ENCODE measurements around the gene SNTA1.
A peak's percentile ranks its signal among the peaks of the same experiment; 100 is the strongest.
"Not testable (repeated sequence)": the region's sequence is repeated elsewhere in the genome, so short reads cannot be mapped to it uniquely, and the experiment has no call there.

SNTA1 gene

DNA sequence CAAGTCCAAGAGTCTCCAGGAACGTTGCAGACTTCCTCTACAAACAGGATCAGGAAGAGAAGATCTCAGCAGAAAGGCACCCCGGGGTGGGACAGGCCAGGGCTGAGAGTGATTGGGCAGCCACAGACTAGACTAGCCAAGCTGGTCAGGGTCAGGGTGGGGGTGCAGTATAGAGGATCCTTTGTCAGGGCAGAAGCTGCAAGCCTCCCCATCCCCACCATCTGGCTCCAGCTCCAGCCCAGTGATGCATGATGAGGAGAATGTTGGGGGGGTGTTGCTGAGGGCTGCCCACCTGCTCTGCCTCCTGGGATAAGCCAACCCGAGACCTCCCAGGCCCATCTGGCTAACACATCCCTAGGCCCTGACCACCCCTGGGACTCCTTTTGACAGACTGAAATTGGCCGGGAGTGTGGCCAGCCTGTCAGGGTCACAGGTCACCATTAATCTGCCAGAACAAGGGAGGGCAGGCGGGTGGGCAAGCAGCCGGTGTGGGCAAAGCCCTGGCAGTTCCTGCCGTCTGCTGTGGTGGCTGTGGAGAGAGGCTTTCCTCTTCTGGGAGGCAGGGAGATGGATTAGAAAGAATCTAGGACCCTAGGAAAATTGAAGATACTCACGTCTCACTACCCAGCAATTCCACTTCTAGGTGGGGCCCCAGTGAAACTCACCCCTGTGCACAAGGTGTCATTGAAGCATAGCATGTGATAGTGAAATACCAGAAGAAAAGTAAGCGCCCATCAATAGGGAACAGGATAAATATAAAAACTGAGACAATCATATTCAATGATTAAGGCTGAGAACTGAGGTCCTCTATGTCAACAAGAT is 22.1 kb upstream of the SNTA1 start:
- no peak for DNase-seq

DNA sequence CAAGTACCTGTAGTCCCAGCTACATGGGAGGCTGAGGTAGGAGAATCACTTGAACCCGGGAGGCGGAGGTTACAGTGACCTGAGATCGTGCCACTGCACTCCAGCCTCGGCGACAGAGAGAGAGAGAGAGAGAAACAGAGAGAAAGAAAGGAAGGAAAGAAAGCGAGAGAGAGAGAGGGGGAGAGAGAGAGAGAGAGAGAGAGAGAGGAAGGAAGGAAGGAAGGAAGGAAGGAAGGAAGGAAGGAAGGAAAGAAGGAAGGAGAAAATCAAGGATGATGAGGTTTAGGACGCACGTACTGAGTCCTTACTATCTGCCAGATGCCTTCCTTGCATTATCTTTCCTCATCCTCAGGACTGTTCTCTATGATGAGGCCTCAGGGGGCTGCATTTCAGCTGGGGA is 21.2 kb upstream of the SNTA1 start:
- not testable (repeated sequence) for DNase-seq

DNA sequence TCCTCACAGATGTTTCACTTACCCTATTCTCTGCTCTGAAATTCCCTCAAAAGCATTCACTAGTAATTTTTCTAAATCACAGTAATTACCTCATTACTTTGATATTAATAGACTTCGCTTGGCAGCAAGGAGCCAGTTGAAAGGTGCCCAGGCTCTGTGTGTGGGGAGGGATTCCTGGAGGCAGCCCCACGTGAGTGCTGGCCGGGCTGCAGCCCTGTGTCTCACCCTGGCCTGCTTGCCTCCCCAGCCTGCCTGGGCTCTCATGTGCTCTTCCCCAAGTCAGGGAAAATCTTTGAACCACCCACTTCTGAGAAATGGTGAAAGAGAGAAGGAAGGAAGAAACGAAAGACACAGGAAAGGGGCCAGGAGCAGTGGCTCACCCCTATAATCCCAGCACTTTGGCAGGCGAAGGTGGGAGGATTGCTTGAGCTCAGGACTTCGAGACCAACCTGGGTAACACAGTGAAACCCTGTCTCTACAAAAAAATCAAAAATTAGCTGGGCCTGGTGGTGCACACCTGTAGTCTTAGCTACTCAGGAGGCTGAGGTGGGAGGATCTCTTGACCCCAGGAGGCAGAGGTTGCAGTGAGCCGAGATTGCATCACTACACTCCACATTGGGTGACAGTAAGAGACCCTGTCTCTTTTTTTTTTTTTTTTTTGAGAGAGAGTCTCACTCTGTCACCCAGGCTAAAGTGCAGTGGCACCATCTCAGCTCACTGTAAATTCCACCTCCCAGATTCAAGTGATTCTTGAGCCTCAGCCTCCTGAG is 20.0 kb upstream of the SNTA1 start:
- no peak for DNase-seq

DNA sequence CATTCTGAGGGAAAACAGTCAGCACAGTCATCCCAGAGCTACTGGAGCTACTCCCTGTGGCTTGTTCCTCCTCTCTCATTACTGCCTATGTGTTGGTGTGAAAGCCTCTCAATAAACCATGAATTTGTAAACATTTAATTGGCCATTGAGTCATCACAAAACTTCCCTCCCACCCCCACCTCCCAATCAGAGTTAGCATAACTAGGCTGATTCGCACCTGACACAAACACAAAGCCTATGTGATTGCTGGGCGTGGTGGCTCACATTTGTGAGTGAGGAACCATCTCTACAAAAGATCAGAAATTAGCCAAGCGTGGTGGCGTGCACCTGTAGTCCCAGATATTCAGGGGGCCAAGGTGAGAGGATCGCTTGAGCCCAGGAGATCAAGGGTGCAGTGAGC is 17.1 kb upstream of the SNTA1 start:
- DNase-seq = no peak

DNA sequence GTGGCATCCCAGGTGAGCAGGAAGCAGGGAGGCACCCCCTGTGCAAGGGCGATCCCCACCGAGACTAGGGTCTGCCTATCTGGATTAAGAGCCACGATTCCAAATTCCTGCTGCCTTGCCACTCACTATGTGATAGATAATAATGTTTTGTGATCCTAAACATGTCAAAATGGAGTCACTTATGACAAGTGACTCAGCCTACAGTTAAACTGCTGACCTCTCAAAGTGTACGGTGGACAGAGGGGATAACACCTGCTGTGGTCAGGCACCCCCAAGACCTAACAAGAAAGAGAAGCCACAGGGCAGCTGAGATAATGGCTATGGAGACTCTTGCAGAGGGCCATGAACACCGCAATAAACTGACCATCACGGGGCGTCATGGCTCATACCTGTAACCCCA is 16.0 kb upstream of the SNTA1 start:
- no peak for DNase-seq

DNA sequence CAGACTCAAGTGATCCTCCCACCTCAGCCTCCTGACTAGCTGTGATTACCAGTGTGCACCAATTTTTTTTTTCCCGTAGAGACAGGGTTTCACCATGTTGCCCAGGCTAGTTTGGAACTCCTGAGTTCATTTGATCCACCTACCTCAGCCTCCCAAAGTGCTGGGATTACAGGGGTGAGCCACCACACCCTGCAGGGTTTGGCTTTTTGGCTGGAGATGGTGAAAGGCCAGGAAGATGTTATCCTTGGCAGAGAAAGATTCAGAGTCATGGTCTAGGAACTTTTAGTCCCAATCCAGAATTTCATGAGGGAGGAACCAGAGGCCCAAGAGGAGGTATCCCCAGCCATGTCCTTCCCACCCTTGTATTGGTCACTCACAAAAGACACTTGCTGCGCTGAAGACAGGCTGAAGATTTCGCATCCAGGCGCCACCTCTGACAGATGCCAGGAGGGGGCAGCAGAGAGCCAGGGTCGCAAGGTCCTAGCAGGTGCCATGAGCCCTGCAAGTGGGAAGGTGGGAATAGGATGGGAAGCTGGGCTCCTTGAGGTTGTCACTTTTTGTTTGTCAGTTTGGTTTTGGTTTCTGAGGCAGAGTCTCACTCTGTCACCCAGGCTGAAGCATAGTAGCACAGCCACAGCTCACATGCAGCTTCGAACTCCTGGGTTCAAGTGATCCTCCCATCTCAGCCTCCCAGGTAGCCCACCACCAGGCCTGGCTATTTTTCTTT is 13.5 kb upstream of the SNTA1 start:
- DNase-seq = peak; percentile 74

DNA sequence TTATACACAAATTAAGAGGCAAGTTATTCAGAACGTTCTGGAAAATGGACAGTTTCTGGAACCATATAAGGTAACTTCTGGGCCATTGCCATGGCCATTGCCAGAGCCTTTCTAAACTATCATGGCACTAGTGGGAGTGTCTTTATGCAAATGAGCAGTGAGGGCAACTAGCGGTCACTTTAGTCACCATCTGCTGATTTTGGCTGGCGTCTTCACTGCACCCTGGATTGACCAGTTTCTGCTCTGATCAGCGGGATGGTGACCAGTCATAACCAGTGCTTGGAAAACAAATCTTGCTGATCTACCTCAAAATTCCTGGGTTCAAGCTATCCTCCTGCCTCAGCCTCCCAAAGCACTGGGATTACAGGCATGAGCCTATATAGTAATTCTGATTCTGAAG is 7.3 kb upstream of the SNTA1 start:
- DNase-seq = no peak

DNA sequence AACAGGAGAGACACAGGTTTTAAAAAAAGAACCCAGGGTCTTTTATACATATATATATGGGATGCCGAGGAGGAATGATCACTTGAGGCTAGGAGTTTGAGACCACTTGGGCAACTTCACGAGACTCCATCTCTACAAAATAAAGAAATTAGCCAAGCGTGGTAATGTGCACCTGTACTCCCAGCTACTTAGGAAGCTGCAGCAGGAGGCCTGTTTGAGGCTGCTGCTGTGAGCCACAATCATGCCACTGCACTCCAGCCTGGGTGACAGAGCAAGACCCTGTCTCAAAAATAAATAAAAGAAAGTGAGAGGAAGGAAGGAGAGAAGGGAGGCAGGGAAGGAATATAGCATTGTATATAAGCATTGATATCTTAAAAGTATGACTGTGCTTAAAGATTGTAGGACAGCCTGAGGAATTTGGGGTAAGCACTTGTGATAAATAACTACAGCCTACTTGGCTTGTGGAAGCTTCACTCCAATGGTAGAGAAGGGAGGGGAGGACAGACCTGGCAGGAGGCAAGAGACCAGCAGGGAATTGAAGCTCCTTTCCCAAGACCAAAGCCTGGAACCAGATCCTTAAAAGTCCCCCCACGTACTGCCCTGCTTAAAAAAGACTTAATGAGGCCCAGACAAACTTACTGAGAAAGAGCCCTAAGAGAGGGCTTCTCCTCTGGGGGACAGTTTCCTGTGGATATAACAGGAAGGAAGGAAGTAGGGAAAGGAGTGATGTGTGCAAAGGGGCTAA is 2.5 kb upstream of the SNTA1 start:
- DNase-seq = no peak

DNA sequence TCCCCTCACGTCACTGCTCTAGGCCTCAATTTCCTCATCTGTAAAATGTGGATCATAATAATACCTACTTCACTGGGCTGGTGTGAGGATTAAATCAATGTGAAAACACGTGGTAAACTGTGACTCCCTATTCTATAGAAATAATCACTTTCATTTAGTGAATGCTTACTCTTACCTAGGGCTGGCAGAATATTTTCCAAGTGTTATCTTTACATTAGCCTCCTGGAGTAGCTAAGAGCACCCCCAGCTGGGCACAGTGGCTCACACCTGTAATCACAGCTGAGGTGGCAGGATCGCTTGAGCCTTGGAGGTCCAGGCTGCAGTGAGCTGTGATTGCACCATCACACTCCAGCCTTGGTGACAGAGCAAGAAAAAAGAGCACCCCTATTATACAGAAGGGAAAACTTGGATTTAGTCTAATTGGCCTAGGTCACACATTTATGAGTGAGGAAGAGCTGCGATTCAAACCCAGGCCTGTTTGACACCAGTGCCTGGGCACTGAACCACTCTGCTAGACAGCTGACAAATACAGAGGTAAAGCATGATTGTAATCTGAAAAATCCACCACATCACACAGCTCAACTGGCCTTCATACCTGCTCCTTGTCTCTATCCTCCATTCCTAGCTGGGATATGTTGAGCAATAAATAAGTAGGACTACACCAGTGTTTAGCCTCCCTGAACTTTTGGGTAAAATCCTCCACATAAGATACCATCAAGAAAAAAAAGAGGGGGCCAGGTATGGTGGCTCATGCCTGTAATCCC is 1.4 kb upstream of the SNTA1 start:
- DNase-seq = no peak

DNA sequence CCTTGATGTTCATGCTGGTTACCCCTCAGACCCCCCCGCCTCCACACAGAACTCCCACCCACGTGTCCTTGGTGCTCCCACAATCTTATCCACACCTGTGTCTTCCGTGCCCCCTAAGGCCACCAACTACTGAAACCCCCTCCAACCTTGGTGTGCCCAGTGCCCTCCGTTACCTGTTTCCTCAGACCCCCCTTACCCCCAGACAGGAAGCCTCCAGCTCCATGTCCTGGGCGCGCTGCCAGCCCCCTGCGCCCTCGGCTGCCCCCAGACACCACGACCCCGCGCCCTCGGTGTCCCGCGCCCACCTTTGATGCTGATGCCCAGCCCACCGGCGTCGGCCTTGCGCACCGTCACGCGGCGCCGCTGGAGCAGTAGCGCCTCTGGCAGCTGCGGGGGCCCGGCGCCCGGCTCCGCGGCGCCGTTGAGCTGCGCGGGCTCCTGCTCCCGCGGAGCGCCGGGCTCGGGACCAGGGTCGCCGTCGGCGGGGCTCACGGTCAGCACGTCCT is 504 bp downstream of the SNTA1 start:
- DNase-seq = no peak

DNA sequence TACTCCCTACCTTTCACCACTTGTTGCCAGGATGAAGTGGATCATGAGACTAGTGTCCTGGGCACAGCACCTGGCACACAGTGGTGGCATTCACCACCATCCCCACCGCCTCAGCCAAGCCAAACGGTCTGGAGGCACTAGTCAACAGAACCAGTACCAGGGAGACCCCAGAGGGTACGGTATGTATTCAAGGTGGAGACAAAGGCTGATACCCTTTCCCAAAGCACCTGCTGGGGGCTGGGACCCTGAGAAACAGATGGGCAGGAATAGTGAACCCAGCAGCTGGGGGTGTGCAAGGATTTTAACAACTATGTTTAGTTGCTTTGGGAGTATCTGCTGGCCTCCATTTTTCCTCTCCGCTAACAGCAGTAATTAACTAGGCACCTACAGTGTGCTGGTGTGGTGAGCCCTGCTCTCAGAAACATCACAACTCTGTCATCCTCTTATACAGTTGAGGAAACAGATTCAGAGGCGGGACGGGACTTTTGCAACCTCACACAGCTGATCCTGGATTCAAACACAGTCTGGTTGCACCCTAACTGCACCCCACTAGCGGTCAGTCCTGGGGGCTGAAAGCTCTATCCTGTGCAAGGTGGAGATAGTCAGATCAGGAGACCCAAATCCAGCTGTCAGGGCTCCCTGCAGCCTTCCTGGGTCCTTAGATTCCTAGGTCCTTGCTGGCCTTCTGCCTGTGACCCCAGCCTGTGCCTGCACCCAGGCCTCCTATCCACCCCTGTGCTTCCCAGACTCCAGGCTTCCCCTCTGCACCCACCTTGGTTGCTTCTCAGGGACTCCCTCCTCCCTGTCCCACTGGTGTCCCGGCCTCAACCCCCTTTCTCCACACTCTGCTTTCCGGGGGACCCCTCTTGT is 1.2 kb downstream of the SNTA1 start:
- no peak for DNase-seq

DNA sequence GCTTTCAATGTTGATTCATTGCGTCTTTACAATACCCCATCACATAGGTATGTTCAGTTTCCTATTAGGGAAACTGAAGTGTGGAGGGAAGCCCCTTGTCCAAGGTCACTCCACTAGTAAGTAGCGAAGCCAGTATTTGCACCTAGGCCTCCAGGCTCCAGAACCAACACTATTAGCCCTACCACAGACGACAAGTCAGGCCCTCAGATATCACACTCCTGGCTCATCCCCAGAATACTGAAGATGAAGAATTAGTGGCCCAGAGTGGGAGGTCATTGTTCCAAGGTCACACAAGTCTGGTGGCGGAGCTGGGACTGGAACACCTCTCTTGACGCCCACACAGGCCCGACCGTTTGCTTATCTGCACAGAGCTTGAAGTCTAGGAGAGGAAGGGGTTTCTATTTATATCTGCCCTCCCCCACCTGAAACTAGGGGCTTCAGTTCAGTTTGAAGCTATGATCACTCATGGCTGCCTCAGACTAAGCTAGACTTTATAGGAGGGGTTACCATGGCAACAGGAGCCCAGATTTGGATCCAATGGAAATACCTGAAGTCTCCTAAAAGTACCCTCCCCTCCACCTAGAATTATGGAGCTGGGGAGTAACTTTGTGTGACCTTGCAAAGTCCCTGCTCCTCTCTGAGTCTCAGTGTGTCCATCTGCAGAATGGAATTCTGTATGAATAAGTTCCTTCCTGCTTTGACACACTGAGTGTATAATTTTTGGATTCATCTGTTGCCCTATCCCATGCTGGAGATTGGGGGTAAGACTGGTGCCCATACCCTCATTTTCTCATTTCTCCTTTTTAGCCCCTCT is 2.2 kb downstream of the SNTA1 start:
- DNase-seq = no peak

DNA sequence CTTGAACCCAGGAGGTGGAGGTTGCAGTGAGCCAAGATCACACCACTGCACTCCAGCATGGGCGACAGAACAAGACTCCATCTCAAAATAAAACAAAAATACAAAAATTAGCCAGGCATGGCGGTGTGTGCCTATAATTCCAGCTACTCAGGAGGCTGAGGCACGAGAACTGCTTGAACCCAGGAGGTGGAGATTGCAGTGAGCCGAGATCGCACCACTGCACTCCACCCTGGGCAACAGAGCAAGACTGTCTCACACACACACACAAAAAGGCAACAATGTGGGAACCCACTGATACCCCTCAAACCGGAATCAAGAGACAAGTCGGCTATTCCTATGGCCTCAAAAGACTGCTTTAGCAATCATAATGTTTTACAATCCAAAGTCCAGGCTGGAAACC is 3.0 kb downstream of the SNTA1 start:
- DNase-seq = not testable (repeated sequence)

DNA sequence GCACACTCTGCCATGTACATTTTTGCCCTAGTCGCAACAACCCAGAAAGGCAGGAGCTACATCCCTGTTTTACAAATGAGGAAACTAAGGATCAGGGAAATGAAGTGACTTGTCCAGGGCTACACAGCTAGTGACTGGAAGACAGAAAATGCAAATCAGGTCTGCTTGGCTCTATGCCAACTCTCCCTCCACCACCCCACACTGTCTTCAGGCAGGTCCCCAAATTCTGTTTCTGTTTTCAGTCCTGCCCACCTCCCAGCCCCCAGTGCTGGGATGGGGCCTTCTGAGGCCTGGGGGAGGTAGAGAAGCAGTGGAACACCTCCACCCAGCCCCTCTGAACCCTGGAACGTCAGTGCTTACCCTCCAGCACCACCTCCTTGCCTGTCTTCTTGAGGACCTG is 5.1 kb downstream of the SNTA1 start:
- no peak for DNase-seq

DNA sequence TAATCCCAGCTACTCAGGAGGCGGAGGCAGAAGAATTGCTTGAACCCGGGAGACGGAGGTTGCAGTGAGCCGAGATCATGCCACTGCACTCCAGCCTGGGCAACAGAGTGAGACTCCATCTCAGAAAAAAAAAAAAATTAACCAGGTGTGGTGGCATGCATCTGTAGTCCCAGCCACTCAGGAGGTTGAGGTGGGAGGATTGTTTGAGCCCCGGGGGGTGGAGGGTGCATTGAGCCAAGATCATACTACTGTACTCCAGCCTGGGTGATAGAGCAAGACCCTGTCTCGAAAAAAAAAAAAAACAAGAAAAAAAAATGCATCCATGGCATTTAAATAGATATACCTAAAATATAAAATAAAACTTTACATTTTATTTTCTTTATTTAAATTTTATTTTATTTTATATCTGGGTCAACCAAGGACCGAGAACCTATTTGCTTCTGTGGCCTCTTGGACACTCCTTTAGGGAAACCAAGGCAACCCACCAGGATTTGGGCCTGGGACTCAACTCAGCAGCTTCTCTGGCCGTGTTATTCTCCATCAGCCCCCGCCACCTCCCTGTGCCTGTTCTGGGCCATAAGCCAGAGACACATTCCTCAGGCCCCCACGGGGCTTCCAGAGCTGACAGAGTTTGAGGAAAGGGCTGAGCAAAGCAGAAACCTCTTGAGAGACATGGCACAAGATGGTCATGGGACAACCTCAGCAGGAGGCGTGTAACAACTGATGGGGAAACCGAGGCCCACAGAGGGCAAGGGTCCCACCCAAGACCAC is 6.2 kb downstream of the SNTA1 start:
- DNase-seq = no peak

DNA sequence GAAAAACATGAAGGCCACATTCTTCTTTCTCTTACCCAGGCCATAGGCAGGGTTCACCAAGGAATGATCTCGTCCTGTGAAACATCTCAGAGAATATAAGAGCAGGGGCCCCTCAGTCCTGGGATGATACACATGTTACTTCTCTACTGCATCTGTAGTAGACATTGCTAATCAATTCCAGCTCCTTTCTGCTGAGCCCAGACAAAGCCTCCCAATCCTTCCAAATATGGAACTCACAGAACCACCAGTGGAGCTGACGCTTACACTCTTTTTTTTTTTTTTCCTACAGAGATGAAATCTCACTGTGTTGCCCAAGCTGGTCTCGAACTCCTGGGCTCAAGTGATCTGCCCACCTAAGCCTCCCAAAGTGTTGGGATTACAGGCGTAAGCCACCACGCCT is 9.1 kb downstream of the SNTA1 start:
- DNase-seq = no peak

DNA sequence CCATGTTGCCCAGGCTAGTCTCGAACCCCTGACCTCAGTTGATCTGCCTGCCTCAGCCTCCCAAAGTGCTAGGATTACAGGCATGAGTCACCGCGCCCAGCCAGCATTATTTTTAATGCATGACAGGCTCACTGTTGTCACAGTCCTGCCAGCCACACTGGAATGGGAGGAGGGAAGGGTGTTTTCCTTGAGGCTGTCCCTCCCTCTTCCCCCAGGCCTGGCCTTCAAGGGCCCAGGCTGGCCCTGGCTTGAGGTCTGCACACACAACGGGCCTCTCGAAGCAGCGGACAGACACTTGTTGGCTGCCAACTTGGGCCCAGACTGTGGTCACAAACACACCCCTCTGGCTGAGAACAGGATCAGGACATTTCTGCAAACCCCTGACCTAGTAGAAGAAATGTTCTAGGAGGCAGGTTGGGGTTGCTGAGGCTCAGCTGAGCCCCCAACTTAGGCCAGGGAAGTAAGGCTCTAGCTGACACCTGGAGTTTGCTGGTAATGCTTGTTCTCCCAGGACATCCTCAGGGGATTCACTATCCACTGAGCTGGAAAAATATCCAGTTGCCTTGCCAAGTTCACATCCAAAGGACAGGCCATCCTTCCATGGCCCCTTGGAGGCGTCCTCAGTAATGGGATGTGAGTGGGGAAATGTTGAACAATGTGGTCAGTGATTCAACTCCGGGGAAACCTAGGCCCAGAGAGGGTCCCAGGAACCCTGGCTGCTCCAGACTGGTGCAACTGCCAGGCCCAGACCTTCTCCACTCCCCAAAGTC is 9.9 kb downstream of the SNTA1 start:
- DNase-seq = no peak

DNA sequence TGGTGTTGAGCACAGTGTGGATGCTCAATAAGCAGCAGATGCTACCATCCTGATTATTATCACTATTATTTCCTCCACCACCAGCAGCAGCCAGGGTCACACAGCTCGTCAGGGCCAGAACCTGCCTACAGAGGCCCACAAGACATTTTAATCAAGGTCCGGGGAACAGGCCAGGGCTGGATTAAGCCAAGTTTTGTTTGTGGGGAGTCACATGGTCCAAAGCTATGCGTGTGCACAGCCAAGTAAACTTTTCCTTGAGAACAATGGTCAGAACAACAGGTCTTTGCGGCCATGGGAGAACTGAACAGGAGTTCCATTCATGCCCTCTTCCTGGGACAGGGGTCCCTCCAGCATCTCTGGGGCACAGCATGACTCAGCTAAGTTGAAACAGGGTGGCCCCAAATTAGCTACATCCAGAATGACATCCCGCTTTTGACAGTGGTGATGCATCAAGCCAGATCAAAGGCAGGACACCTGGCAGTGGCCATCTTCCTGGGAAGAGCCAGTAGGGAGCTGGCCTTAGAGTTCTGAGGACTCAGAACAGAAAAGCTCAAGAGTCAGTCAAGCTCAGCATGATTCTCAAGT is 11.7 kb downstream of the SNTA1 start:
- no peak for DNase-seq

Data from activated T-cell treated with anti-CD3 and anti-CD28 coated beads for 4 hours (primary cell).